Caco-2 (cell line): Measurements from ENCODE around the gene SMIM3. TPM values are rescaled to one million over a fixed set of nuclear protein-coding genes. Genes with fewer than 3 reads are reported as not detected.

Experiments used
- BruUV-seq: library from RNA; stranded (reverse); fragments of 400-500 nt; replicated peaks from 2 replicates; lab custom pipeline; 2021; lab: Mats Ljungman, UMichigan
- CTCF ChIA-PET: fragments of 300-600 bp; sonication (Branson Sonifier 250); formaldehyde crosslinking; loops from one replicate; lab custom pipeline; 2022; ENCODE audit warnings: antibody characterized with exemption; lab: Charles Lee
- POLR2A ChIA-PET: fragments of 300-600 bp; sonication (Branson Sonifier 250); formaldehyde crosslinking; loops from one replicate; lab custom pipeline; 2022; ENCODE audit warnings: antibody characterized with exemption; lab: Charles Lee
- DNase-seq, 2 experiments: peaks; one replicate each; pipeline versions ENCODE4 v3.0.0 to v3.0.0-alpha.2; 2020 to 2022
- H3K27me3 ChIP-seq: replicated peaks from 2 replicates; pipeline ENCODE4 v1.6.0; 2011; ENCODE audit warnings: low read length; ENCODE audit not compliant: control insufficient read depth, insufficient read depth
- H3K36me3 ChIP-seq: 2 replicates; pipeline ENCODE4 v1.5.1; 2011; ENCODE audit warnings: low read length; ENCODE audit not compliant: control insufficient read depth, insufficient read depth
- H3K4me1 ChIP-seq: fragments of 250-450 bp; sonication (Bioruptor Pico); 2 replicates; pipeline ENCODE4 v1.5.1; 2020; ENCODE audit warnings: mild to moderate bottlenecking
- H3K4me3 ChIP-seq: 2 replicates; pipeline ENCODE4 v1.5.1; 2011; ENCODE audit warnings: low read depth, mild to moderate bottlenecking, control low read depth, low read length
- H3K9me3 ChIP-seq: fragments of 250-450 bp; sonication (Bioruptor Pico); 2 replicates; pipeline ENCODE4 v1.5.1; 2020; ENCODE audit warnings: mild to moderate bottlenecking, moderate library complexity
- H3K27ac Mint-ChIP-seq: one replicate; pipeline ENCODE4 v1.8.0; 2022; ENCODE audit warnings: mixed read lengths; ENCODE audit not compliant: unreplicated experiment
- H3K27me3 Mint-ChIP-seq: one replicate; pipeline ENCODE4 v1.8.0; 2022; ENCODE audit warnings: mixed read lengths; ENCODE audit not compliant: insufficient read depth, unreplicated experiment
- H3K36me3 Mint-ChIP-seq: one replicate; pipeline ENCODE4 v1.8.0; 2022; ENCODE audit warnings: mild to moderate bottlenecking, mixed read lengths; ENCODE audit not compliant: insufficient read depth, unreplicated experiment
- H3K4me1 Mint-ChIP-seq: one replicate; pipeline ENCODE4 v1.8.0; 2022; ENCODE audit warnings: low read depth, mixed read lengths; ENCODE audit not compliant: unreplicated experiment
- H3K4me3 Mint-ChIP-seq: one replicate; pipeline ENCODE4 v1.8.0; 2022; ENCODE audit warnings: mild to moderate bottlenecking, moderate library complexity, mixed read lengths; ENCODE audit not compliant: unreplicated experiment
- H3K9me3 Mint-ChIP-seq: one replicate; pipeline ENCODE4 v1.8.0; 2022; ENCODE audit warnings: mixed read lengths; ENCODE audit not compliant: unreplicated experiment
- CTCF ChIP-seq, 2 experiments: fragments of 200-600 bp in 1 of 2; IDR thresholded peaks; 1 replicate in 1 of 2; 2 replicates in 1 of 2; pipeline versions ENCODE4 v1.5.1 to v1.8.0; 2011 to 2022; ENCODE audit warnings: antibody characterized with exemption in 1 of 2, control low read depth in 1 of 2, inconsistent platforms in 1 of 2, low read depth in 1 of 2, low read length in 1 of 2, mild to moderate bottlenecking in 1 of 2, moderate library complexity in 1 of 2; ENCODE audit not compliant: insufficient read depth in 1 of 2, severe bottlenecking in 1 of 2, unreplicated experiment in 1 of 2
- intact Hi-C: fragments of 100-400 bp; cut with micrococcal nuclease; formaldehyde crosslinking; loops from one replicate; pipeline ENCODE4 v1.10.0; 2022; ENCODE audit not compliant: unreplicated experiment
- total RNA-seq: library from RNA; stranded (reverse); gene quantifications from 2 replicates; pipeline ENCODE4 v1.2.3, GENCODE V29; 2022

SMIM3 gene
- total RNA-seq, 1 experiment from 2014 or later: 19.4 TPM

- CTCF ChIA-PET: no interaction called here
- TF ChIP-seq CTCF (IDR thresholded peaks at IDR 0.05; ENCODE audit: insufficient read depth in 1 of 2, low read depth in 1 of 2, low read length in 1 of 2, severe bottlenecking in 1 of 2, unreplicated experiment in 1 of 2): no peak
- POLR2A ChIA-PET: no interaction called here
- no peak overlapping the region for H3K4me3 Mint-ChIP-seq
- DNase-seq: no peak
- Histone ChIP-seq H3K9me3 (0 out of 2 replicates have a peak, but pooled peaks cover 3% of the 10 kb centered on the region), H3K36me3 (peaks cover 6% of the 10 kb centered on the region), H3K4me3 (no peak overlapping the region), H3K27me3 (no peaks in the 10 kb centered on the region), H3K4me1 (peaks cover 3% of the 10 kb centered on the region; the same call in 1 of the 2 replicates)
- BruUV-seq: no TSS peak
- no peaks in the 10 kb centered on the region for H3K9me3 Mint-ChIP-seq
- intact Hi-C loops: loop anchor here (10.0 kb wide), 1 partner anchor 296 kb away; no protein-coding TSS in a partner anchor
- H3K27ac Mint-ChIP-seq: no peak overlapping the region
- H3K27me3 Mint-ChIP-seq: no peaks in the 10 kb centered on the region
- H3K36me3 Mint-ChIP-seq: peaks cover 47% of the 10 kb centered on the region
- no peaks in the 10 kb centered on the region for H3K4me1 Mint-ChIP-seq
Measured at GRCh38 chr5:150751096-150751891, 27.3 kb upstream of the SMIM3 start.

GRCh38 chr5:150753463-150753862, 25.1 kb upstream of the SMIM3 start:
- BruUV-seq: no TSS peak
- Histone ChIP-seq H3K27me3 (no peaks in the 10 kb centered on the region), H3K9me3 (0 out of 2 replicates have a peak, but pooled peaks cover 3% of the 10 kb centered on the region), H3K4me1 (peaks cover 9% of the 10 kb centered on the region), H3K36me3 (peaks cover 6% of the 10 kb centered on the region), H3K4me3 (no peak overlapping the region)
- H3K27ac Mint-ChIP-seq: no peak overlapping the region
- no peak overlapping the region for H3K4me3 Mint-ChIP-seq
- H3K27me3 Mint-ChIP-seq: no peaks in the 10 kb centered on the region
- POLR2A ChIA-PET: no interaction called here
- no peak for TF ChIP-seq CTCF (IDR thresholded peaks at IDR 0.05; ENCODE audit: insufficient read depth in 1 of 2, low read depth in 1 of 2, low read length in 1 of 2, severe bottlenecking in 1 of 2, unreplicated experiment in 1 of 2)
- no peaks in the 10 kb centered on the region for H3K9me3 Mint-ChIP-seq
- H3K4me1 Mint-ChIP-seq: peaks cover 8% of the 10 kb centered on the region
- DNase-seq: no peak
- CTCF ChIA-PET: no interaction called here
- H3K36me3 Mint-ChIP-seq: peaks cover 56% of the 10 kb centered on the region
- intact Hi-C loops: loop anchor here (10.0 kb wide), 1 partner anchor 299 kb away; no protein-coding TSS in a partner anchor

- Histone ChIP-seq H3K4me3 (no peak overlapping the region), H3K4me1 (peaks cover 9% of the 10 kb centered on the region), H3K27me3 (no peaks in the 10 kb centered on the region), H3K36me3 (peaks cover 6% of the 10 kb centered on the region), H3K9me3 (0 out of 2 replicates have a peak, but pooled peaks cover 2% of the 10 kb centered on the region)
- no peak for DNase-seq
- Mint-ChIP-seq H3K27me3 (no peaks in the 10 kb centered on the region), H3K4me3 (no peak overlapping the region), H3K27ac (no peak overlapping the region), H3K9me3 (no peaks in the 10 kb centered on the region), H3K4me1 (peaks cover 8% of the 10 kb centered on the region), H3K36me3 (peaks cover 56% of the 10 kb centered on the region)
- no TSS peak for BruUV-seq
- CTCF ChIA-PET: no interaction called here
- intact Hi-C loops: loop anchor here (10.0 kb wide), 1 partner anchor 299 kb away; no protein-coding TSS in a partner anchor
- POLR2A ChIA-PET: interaction anchor here (0.6 kb wide), 1 partner anchor 12 kb away, joined by 3 read pairs; no protein-coding TSS in a partner anchor
- TF ChIP-seq CTCF (IDR thresholded peaks at IDR 0.05; ENCODE audit: insufficient read depth in 1 of 2, low read depth in 1 of 2, low read length in 1 of 2, severe bottlenecking in 1 of 2, unreplicated experiment in 1 of 2): no peak
Measured at GRCh38 chr5:150753863-150754262, 24.7 kb upstream of the SMIM3 start.
